GM18870 (cell line): ENCODE results near the gene PTPRN2.
A peak's percentile ranks its signal among the peaks of the same experiment; 100 is the strongest.
"Not testable (repeated sequence)": the region's sequence is repeated elsewhere in the genome, so short reads cannot be mapped to it uniquely, and the experiment has no call there.

Experiments
- ATAC-seq: cut with Tn5 transposase; IDR thresholded peaks from one replicate; pipeline ENCODE4 v1.9.1; 2021; ENCODE audit warnings: moderate library complexity; ENCODE audit not compliant: unreplicated experiment

PTPRN2 gene

DNA sequence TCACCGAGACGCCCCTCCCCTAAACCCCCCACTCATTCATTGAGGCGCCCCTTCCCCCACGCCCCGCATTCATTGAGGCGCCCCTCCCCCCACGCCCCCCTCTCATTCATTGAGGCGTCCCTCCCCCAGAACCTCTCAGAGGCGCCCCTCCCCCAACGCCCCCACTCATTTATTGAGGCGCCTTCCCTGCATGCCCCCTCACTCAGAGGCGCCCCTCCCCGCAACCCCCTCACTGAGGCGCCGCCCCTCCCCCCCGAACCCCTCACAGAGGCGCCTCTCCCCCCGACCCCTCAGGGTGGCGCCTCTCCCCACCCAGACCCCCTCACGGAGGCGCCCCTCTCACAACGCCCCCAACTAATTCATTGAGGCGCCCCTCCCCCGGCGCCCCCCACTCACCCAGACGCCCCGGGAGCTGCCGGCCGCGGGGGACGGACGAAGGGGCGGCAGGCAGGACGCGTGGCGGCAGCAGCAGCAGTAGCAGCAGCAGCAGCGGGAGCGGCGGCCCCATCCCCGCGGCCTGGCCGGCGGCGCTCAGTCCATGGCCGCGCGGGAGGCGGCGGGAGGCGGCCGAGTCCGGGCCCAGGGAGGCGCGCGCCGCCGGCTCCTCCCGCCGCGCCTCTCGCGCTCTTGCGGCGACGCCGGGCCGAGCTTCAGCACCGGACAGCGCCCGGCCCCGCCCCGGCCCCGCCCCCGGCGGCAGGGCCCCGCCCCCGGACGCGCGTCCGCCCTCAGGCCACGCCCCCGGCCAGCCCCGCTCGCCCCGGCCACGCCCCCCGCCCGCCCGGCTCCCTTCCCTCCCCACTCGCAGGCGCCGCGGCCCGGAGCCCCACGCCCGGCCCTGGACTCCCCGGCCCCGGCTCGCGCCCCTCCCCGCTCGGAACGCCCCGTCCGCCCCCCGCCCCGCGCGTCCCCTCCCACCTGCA is at the start of gene PTPRN2:
TSS of gene PTPRN2 (minus strand) at position 662 of the 923 bp plus-strand sequence.
- no peak for ATAC-seq

DNA sequence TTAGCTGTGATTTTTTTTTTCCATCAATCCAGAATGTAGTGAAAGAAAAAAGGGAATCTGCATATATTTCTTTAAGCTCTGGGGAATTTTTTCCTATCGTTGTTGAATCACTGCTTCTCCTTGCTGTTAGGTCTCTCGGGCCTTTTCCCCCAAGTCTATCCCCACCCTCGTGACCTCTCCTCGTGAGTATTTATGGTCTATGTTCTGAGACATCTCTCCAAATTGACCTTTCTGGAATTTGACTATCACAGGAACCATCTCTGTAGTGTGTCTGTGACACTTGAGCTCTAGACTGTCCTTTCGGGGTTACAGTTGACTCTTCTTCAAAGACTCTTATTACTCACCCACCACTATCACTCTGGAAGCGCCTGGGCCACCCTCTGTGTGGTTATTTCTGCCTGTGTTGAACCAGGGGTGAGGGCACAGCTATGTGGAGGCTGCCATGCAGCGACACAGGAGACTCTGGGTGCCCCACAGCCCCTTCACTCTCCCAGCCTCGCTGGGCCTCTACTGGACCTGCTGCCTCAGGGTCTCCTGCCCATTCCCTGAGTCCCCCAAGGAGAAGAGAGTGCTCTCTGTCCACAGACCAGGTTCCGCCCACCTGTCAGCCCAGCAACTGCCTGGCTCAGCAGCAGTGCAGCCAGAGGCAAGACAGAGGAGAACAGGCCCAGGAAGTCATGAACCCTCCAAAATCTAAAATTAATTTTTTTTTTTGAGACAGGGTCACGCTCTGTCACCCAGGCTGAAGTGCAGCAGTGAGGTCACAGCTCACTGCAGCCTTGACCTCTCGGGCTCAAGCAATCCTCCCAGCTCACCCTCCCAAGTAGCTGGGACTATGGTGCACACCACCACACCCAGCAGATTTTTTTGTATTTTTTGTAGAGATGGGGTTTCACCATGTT is 45.7 kb upstream of the PTPRN2 start:
- peak; percentile 58 for ATAC-seq

DNA sequence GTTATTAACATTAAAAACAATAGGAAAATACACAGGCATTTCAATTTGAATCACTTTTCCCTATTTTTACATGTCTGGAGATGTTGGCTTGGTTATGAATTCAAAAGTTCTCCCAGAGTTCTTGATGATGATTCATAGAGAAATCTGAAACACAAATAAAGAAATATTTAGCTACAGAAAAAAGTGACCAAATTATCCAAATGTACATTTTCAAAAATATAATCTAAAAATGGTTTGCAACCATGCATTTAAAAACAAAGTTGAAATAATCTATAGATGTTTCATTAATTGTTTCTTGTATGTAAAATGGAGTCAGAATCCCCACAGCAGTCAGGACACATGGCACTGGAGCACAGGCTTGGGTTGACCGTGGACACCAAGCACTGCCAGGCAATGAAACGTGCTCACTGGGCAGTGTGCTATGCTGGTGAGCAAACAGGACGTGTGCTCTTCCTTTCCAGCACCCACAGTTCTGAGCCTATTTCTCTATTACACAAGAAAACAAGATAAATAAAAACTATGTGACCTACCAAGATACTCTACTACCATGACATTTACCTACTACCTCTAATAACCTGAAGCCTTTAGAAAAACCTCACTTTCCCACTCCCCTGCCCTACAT is 44.1 kb upstream of the PTPRN2 start:
- ATAC-seq: no peak

DNA sequence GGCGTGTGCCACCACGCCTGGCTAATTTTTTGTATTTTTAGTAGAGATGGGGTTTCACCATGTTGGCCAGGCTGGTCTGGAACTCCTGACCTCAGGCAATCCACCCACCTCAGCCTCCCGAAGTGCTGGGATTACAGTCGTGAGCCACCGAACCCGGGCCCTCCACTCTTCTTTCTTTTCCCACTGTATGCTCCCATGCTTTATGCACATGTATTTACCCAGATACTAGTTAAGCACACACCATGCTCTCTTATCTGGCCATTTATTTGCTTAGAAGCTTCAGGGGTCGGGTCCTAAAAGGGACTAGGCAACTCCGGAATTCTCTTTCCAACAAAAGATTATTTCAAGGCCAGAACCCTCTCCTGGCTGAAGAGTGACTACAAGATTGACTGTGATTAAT is 38.7 kb upstream of the PTPRN2 start:
- ATAC-seq: not testable (repeated sequence)

DNA sequence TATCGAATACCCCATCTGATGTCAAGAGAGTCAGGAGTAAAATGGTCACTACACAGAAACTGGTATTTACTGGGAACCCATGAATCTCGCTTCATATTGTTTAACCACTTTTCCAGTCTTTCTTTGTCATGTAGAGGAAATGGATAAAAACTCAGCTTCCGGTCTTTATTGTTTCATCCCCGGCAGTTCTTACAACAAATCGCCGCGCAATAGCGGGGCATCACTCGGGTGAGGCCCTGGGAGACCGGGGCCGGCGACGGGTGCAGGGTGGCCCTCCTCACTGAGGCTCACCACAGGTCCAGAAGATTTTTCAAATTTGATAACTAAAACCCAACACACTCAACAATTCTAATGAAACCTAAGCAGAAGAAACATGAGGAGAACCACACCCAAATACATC is 35.6 kb upstream of the PTPRN2 start:
- no peak for ATAC-seq

DNA sequence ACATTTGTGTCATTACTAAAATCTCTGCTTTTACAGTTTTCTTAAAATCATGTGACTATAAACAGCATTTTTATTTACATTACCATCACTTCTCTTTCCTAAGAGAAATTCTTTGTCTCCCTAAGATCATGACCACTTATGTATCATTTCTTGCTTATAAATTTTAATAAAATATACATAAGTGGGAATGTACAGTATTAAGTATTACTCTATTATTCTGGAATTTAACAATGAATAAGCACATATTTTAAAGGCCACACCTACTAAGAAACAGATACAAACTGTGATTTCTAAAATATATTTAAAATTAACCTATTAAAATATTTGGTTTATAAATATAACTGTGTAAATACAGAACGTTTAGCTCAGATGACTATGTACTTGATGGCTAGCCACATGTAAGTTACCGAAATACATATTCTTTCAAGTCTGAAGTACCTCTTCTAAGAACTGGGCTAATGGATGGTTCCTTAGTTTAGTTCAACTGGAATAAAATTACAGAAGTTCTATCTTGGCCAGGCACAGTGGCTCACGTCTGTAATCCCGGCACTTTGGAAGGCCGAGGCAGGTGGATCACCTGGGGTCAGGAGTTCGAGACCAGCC is 33.3 kb upstream of the PTPRN2 start:
- ATAC-seq: no peak

DNA sequence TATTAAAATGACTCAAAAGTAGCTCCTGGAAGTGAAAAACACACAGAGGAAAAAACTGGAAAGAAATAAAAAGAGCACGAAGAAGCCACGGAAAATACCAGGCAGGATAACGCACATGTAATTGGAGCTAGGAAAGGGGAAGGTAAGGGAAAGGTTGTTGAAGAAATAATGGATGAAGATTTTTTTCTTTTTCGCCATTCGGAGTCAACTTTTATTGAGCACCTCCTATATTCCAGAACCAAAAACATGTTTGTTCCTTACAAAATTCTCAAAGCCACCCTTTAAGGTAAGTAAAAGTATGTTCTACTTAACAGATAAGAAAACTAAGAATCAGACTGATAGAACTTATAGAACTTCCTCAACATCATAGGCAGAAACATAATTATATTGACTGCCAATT is 32.8 kb upstream of the PTPRN2 start:
- ATAC-seq: no peak

DNA sequence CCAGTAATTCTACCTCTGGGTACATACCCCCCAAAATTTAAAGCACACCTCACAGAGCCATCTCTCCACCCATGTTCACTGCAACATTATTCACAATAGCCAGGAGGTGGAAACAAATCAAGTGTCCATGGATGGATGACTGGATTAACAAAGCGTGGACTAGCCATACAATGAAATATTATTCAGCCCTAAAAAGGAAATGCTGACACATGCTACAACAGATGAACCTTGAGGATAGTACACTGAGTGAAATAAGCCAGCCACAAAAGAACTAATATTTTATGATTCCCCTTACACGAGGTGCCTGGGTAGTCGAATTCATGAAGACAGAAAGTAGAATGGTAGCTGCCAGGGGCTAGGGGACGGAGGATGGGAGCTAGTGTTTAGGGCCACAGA is 31.1 kb upstream of the PTPRN2 start:
- ATAC-seq: no peak

DNA sequence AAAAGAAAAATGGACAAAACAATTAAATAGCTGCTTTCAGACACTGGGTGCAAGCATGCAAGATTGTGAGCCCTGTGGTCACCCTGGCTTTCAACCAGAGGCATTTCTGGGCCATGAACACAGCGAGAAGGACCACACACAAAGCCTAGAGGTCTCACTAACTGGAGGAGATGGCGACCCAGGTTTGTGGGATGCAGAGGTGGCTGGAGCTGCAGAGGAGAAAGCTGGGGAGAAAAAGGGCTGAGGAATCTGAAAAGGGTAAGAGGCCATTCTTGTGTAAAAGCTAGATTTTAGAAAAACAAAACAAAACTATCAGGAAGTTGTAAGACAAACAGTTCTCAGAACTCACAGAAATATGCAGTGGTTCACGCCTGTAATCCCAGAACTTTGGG is 30.1 kb upstream of the PTPRN2 start:
- ATAC-seq: no peak

DNA sequence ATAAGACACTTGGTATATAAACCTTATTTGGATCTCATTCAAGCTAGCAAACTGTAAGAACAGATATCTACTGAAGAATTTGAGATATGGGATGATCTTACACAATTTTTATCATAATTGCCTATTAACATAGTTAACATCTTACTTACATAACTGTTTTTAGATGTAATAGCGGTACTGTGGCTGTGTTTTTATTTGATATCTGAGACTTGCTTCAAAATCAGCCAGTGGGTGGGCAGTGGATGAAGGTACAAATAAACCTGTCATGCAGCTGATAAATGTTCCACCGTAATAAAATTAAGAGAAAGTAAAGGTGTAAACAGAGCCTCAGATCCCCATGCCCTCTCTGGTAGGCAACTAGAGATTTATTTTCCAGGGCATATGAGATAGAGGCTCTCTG is 28.4 kb upstream of the PTPRN2 start:
- ATAC-seq: no peak

DNA sequence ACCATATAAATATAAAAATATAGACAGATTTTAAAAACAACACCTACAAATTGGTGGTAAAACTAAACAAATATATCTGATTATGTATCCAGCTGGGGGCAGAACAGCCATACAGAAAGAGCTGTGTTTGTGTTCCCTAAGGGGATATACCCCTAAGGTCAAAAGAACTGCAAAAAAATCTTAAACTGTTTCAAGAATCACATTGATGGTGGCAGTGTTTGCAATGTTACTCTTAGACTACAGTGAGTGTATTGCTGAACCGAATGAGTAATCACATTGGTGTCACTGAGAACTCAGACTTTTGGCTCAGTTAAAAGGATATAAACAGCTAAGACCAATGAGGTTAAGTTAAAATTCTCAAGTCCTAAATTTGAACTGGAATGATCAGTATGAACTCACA is 27.1 kb upstream of the PTPRN2 start:
- no peak for ATAC-seq

DNA sequence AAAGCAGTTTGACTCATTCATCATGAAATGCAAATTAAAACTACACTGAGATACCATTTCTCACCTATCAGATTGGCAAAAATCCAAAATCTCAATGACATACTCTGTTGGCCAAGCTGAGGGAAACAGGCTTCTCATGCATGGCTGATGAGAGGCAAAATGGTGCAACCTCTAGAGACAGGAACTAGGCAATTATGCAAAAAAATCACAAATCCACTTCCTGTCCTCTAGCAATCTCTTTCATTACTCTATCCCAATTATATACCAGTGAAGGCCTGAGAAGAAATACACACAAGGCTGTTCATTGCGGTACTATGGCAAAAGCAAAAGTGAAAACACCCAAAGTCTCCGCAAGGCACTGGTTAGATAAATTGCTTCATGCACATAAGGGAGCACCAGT is 25.9 kb upstream of the PTPRN2 start:
- peak; percentile 80 for ATAC-seq

DNA sequence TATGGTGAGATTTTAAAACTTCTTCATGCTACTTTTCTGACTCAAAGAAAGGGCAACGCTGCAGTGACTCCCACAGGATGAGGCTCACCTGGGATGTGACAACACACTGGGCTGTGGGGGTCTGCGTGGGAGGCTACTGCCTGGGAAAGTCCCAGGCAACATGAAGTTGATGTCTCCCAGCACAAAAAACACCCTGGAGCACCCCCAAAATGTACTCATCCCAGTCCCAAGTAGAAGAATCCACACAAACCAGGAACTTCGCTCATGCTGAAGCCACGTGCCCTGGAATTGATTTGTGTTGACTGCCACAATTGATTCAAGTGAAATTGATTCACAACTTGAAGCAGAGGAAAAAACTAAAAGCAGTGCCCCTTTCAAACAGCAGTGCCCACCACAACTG is 24.9 kb upstream of the PTPRN2 start:
- ATAC-seq: no peak

DNA sequence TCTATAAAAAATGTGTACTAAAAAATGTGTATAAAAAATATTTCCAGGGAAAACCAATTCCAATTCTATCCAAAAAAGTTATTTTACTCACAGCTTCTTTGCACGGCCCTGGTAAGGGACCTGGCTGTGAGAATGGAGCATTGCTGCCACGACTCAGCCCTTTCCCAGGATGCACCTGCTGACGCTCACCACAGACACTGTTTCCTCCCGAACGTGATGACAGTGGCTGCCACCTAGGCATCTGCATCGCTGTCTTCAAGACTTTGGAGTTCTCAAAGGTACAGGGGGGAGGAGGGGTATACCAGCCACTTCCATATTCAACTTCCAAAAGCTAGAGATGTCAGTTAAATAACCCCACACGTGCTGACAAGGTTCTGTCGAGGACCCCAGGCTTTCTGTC is 23.9 kb upstream of the PTPRN2 start:
- ATAC-seq: no peak

DNA sequence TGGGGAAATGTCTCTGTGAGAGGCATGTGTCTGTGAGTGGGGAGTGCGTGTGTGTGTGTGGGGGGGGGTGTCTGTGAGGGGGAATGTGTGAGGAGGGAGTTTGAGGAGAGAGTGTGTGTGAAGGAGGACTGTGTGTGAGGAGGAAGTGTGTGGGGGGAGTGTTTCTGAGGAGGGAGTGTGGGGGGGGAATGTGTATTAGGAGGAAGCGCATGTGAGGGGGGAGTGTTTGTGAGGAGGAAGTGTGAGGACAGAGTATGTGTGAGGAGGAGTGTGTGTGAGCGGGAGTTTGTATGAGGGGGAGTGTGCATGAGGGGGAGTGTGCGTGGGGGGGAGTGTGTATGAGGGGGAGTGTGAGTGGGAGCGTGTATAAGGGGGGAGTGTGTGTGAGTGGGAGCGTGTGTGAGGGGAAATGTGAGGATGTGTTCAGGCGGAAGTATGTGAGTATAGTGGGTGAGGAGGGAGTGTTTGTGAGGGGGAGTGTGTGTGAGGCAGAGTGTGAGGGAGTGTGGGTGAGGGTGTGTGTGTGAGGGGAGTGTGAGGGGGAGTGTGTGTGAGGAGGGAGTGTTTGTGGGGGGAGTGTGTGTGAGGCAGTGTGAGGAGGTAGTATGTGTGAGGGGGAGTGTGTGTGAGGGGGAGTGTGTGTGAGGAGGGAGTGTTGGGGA is 21.8 kb upstream of the PTPRN2 start:
- no peak for ATAC-seq

DNA sequence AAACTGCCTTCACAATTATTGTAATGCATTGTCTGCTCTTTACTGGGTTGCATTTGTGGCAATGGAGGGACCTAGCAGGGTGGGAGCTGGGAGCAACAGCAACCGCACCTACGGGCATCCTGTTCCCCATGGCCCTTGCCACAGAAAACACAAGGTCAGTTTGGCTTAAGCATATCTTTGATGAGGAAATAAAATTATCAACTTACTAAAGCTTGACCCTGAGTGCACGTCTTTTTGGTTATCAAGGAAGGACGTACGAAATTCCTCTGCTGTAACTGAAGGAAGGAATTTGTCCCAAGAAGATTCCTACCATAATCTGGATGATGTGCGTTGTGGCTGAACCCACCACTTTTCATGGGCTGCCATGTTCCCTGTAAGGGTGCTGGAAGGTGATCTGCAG is 19.9 kb upstream of the PTPRN2 start:
- no peak for ATAC-seq

DNA sequence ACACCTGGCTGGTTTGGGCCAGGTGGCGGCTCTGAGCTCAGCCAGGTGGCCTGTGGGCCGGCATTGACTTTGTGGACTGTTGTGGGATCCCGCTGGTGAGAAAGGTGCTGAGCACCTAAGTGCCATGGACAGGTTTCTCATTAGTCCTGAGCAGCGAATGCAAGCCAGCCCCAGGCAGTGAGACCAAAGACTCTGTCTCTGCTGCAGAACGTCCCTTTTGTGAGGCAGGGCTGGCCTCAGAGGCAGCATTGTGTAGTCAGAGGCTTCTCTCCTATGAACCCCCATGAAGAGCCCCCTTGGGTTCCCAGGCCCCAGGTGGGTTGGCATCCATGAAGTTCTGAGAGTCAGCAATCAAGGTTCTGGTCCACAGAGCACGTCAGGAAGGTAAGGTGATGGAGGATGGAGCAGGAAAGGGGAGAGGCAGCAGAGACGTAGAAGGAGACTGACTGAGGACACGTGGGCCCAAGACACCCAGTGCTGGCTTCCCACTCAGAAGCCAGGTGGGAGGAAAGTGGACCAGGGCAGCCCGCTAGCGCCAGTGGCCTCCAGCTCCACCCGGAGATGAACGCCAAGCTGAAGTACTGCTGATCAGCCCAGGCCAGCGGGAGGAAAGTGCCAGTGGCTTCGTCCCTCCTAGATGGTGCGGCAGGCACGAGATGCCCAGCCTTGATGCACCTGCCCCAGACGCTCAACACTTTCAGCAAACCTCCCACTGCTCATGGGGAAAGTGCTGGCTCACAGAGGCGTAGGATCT is 19.2 kb upstream of the PTPRN2 start:
- ATAC-seq: no peak

DNA sequence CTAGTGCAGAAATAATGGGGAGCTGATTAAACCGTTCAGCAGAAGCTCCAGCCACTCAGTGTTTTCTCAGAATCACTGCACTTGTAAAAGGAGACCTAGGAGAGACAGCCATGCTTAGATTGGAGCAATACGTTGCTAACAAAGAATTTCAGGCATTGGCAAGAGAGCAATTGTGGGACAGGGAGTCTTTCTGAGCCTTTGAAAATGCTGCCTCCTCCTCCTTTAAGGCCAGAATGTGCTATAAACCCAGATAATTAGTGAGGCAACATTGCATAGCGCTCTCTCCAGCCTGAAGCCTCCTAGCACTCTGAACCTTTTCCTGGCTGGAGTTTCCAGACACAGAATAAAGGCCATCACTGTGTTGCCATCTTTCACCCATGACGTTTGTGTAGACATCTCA is 18.5 kb upstream of the PTPRN2 start:
- ATAC-seq: no peak

DNA sequence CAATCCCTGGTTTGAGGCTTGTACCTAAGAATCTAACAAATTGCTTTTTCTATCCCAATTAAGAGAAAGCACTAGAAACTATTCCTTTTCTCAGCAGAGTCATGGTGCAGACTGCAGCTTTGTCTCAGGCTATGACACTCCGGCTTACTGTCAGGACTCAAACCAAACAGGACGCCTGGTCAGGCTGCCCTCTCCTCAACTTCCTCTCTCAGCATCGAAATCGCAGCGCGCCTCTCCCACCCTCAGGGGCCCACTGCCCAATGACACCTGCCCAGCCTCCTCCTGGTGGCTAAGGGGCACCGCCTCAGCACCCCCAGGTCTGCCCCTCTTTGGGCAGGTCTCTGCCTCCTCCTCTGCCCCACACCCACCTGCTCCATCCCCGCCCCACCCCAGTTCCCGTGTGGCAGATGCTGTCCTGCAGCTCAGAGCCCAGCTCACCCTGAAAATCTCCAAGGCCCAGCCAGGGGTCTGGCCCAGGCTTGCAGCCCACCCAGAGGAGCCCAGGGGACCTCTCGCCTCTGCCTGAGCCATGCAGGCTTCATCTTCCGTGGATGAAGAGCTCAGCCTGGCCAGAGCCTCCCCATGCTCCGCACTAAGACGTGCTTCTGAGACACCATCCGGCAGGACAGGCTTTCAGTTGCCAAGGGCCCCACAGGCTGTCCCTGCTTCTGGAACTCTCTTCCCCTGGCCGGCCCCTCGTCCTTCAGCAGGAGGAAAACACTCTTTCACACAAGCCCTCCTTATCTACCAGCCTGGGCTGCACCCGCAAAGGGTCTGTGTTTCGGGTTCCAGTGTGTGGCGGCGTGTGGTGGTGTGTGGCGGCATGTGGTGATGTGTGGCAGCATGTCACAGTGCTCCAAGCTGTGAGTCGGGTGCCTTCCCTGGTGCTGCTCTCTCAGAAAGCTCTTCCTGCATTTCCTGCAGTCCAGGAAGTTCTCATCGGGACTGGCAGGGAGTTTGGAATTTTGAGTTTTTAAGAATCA is 16.4 kb upstream of the PTPRN2 start:
- ATAC-seq: no peak
